ENCODE data around the gene TUT7.

DNA sequence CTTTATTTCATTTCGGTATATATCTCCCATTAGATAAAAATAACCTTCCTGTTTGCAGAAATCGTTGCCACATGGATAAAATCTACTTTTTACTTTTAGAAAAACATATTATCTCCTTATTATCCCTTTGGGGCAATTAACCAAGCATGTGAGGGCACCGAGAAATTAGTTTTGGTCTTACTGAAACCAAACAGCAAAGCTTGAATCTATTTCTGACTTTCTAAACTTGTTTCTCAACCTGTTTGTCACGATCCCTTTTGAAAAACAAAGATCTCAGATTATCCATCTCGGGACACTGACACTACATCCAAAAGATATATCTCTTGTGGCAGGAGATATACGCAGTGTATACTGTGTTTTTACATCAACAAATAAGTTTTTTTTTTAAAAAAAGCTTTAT lies 2.3 kb downstream of the TUT7 start:
- TF ChIP-seq, protein P1, sequence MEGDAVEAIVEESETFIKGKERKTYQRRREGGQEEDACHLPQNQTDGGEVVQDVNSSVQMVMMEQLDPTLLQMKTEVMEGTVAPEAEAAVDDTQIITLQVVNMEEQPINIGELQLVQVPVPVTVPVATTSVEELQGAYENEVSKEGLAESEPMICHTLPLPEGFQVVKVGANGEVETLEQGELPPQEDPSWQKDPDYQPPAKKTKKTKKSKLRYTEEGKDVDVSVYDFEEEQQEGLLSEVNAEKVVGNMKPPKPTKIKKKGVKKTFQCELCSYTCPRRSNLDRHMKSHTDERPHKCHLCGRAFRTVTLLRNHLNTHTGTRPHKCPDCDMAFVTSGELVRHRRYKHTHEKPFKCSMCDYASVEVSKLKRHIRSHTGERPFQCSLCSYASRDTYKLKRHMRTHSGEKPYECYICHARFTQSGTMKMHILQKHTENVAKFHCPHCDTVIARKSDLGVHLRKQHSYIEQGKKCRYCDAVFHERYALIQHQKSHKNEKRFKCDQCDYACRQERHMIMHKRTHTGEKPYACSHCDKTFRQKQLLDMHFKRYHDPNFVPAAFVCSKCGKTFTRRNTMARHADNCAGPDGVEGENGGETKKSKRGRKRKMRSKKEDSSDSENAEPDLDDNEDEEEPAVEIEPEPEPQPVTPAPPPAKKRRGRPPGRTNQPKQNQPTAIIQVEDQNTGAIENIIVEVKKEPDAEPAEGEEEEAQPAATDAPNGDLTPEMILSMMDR (conservative IDR thresholded peaks at IDR 0.05; ENCODE audit: low read depth in 2 of 2), result no peak
- no peak for TF ChIP-seq REST (IDR thresholded peaks at IDR 0.05; ENCODE audit: unreplicated experiment)
- no peak for TF ChIP-seq ZNF114 (CRISPR knock-in tag; IDR thresholded peaks at IDR 0.05)
- TF ChIP-seq EZH2 (IDR thresholded peaks at IDR 0.05; ENCODE audit: low read depth, unreplicated experiment), result no peak
- no peak for TF ChIP-seq CREB1 (CRISPR knock-in tag; IDR thresholded peaks at IDR 0.05; ENCODE audit: low read depth)
- no peak for TF ChIP-seq POLR2AphosphoS5 (IDR thresholded peaks at IDR 0.05; ENCODE audit: low read depth)
- no peak for TF ChIP-seq EZH2phosphoT487 (IDR thresholded peaks at IDR 0.05; ENCODE audit: unreplicated experiment)

Data from GM23338 (cell line).